GM18517 (cell line): ENCODE data around the gene RBPJ.

Experiments
- ATAC-seq: cut with Tn5 transposase; IDR thresholded peaks from one replicate; pipeline ENCODE4 v1.9.1; 2021; ENCODE audit warnings: mild to moderate bottlenecking, moderate library complexity; ENCODE audit not compliant: unreplicated experiment

Gene RBPJ

GRCh38 chr4:26412381-26413372, 91.9 kb downstream of the RBPJ start:
- ATAC-seq: no peak

- no peak for ATAC-seq
Measured at GRCh38 chr4:26413582-26413981, 92.8 kb downstream of the RBPJ start.

GRCh38 chr4:26418107-26418506, 97.3 kb downstream of the RBPJ start:
- ATAC-seq: no peak

GRCh38 chr4:26418850-26419249, 98.0 kb downstream of the RBPJ start:
- no peak for ATAC-seq

- no peak for ATAC-seq
Measured at GRCh38 chr4:26420438-26420837, 99.6 kb downstream of the RBPJ start.

GRCh38 chr4:26420913-26421312, 100.1 kb downstream of the RBPJ start:
- no peak for ATAC-seq

GRCh38 chr4:26424153-26424552, 103.3 kb downstream of the RBPJ start:
- ATAC-seq: no peak

- ATAC-seq: no peak
Measured at GRCh38 chr4:26424838-26425237, 104.0 kb downstream of the RBPJ start.

GRCh38 chr4:26425953-26426352, 105.1 kb downstream of the RBPJ start:
- no peak for ATAC-seq

GRCh38 chr4:26426892-26427291, 106.1 kb downstream of the RBPJ start:
- ATAC-seq: no peak

GRCh38 chr4:26429910-26430309, 109.1 kb downstream of the RBPJ start:
- no peak for ATAC-seq

GRCh38 chr4:26431461-26432180, 110.8 kb downstream of the RBPJ start:
- no peak for ATAC-seq

GRCh38 chr4:26432419-26432818, 111.6 kb downstream of the RBPJ start:
- ATAC-seq: no peak

GRCh38 chr4:26433556-26433955, 112.7 kb downstream of the RBPJ start:
- ATAC-seq: no peak

GRCh38 chr4:26434030-26434639, 113.3 kb downstream of the RBPJ start:
- no peak for ATAC-seq

GRCh38 chr4:26441102-26441501, 120.3 kb downstream of the RBPJ start:
- no peak for ATAC-seq

- ATAC-seq: no peak
Measured at GRCh38 chr4:26441771-26442170, 121.0 kb downstream of the RBPJ start.

- no peak for ATAC-seq
Measured at GRCh38 chr4:26447378-26447777, 126.6 kb downstream of the RBPJ start.

GRCh38 chr4:26450418-26450817, 129.6 kb downstream of the RBPJ start:
- ATAC-seq: no peak

GRCh38 chr4:26451597-26451996, 130.8 kb downstream of the RBPJ start:
- no peak for ATAC-seq
